SH-SY5Y (cell line): Measurements from ENCODE around the gene RFTN2.

Experiments
- GATA2 ChIP-seq: IDR thresholded peaks from 2 replicates; pipeline ENCODE4 v1.6.1; 2011; ENCODE audit warnings: mild to moderate bottlenecking, low read depth, low read length
- GATA3 ChIP-seq: IDR thresholded peaks from 2 replicates; pipeline ENCODE4 v1.6.1; 2011; ENCODE audit warnings: low read depth, mild to moderate bottlenecking, low read length, moderate library complexity

The RFTN2 gene

DNA sequence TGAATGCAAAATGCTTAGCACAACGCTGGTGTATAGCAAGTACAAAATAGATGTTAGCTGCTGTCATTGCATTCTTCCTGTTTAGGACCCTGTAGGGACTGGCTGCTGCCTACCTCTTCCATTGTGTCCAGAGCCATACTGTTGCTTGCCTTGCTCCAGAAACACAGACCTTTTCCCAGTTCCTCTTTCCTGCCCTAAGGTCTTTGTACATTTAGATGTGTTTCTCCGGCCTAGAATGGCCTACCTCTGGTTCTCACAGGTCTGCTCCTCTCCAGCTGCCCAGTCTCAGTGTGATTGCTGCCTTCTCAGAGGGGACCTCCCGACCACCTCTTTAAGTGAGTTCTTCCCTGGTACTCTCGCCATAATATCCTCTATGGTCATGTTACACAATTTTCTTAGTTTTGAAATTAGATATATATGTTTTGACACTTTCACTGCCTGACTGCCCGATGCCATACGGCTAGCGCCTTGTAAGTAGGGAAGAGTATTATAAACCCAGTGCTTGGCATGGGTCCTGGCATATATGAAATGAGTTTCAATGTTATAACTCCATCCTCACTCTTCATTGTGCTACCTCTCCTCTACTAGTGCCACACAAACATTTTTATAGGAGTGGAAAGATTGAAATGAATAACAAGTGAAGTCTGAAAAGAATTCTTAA is 48.3 kb downstream of the RFTN2 start:
- TF ChIP-seq GATA3, result no peak
- TF ChIP-seq GATA2, result no peak

DNA sequence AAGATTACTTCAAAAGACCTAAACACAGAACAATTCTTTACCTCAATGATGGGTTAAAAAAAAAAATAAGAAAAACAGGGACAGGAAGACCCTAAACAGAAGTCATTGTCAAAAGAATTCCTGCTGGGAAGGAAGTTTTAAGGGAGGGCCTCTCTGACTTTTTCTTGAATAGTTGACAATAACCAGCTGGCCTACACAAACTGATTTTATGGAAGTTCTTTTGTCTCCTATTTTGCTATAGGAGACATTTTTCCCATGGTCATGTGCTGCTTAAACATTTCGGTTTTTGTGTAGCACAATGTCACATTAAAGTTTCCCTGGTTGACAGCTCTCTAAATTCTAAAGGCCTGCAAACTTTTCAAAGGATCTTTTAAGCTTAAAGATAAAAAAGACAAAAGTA is 55.3 kb downstream of the RFTN2 start:
- TF ChIP-seq GATA3 (no peak), GATA2 (no peak)

DNA sequence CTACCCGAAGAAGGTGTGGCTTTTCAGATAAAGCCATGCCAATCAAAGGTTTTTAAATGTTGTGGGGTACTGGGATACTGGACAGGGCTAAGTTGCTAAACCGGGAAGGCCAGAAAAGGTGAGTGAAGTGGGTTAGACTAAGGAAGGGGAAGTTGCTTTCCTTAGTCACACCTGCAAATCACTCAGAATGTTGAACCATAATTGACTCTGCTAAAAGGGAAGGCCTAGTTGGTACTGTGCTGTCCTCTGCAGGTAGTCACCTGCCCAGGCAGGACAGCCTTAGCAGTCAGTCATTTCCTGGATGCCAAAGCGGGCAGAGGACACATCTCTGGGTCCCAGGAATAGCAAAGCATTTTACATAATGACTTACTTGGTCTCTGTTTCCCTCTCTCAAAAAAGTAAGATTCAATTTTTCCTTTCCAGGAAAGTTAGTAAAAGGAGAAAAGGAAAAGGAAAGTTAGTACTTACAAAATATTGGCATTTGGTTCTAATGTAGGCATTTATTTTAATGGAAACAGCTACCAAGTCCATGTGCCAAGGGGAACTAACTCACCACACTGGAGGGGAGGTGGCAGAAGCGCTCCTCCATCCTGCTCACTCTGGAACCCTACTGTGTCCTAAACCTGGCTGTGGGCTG is 60.3 kb downstream of the RFTN2 start:
- TF ChIP-seq GATA2, result no peak
- TF ChIP-seq GATA3, result no peak

DNA sequence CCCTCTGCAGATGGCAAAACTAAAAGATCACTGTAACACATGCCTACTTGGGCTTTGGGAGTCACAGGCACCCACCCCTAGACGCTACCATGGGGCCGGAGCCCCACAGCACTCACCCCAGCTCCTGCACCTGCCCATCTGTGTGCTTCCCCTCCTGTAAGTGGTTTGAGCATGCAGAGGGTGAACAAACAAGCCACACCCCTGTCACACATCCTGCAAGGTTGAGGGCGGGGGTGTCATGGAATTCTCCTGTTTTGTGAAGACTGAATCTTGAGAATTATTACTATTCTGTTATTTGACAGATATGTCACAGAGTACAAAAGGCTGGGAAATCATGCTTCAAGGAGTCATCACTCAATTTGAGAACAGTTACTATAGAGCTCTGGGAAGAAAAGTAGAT is 60.9 kb downstream of the RFTN2 start:
- no peak for TF ChIP-seq GATA2
- no peak for TF ChIP-seq GATA3

DNA sequence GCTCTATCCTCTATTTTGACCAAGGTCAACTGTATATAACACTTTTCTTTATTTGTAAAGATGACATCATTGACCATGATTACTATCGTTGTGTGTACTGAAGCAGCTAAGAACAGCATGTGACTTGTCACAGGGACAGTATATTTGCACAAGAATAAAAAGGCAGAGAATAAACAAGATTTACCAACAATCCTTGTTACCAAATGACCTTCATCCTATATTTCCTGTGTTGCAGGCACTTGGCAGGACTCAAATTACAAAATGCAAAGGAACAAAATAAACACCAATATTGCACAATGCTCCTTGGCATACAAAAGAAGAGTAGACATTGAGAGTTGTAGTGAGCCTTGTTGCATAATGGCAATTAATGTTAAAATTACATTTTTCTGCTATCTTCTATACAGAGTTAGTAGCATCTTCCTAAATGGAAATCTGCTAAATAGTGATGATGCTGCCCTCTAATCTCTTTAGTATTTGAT is 61.8 kb downstream of the RFTN2 start:
- TF ChIP-seq GATA2 (no peak), GATA3 (no peak)

DNA sequence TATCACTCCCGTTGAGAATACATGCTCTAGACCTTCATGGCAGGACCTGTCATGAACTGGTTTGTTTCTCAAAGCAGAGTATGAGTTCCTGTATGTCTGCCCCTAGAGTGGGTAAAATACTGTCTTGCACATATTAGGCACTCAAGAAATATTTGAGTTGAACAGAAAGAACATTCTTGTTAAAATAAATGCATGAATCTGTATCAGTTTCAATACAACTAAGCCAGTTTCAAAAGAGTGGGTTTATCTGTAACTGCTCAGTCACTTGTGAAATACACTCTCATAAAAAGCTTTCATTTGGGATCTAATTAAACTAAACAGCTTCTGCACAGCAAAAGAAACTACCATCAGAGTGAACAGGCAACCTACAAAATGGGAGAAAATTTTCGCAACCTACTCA is 69.2 kb downstream of the RFTN2 start:
- TF ChIP-seq GATA2, result no peak
- no peak for TF ChIP-seq GATA3

DNA sequence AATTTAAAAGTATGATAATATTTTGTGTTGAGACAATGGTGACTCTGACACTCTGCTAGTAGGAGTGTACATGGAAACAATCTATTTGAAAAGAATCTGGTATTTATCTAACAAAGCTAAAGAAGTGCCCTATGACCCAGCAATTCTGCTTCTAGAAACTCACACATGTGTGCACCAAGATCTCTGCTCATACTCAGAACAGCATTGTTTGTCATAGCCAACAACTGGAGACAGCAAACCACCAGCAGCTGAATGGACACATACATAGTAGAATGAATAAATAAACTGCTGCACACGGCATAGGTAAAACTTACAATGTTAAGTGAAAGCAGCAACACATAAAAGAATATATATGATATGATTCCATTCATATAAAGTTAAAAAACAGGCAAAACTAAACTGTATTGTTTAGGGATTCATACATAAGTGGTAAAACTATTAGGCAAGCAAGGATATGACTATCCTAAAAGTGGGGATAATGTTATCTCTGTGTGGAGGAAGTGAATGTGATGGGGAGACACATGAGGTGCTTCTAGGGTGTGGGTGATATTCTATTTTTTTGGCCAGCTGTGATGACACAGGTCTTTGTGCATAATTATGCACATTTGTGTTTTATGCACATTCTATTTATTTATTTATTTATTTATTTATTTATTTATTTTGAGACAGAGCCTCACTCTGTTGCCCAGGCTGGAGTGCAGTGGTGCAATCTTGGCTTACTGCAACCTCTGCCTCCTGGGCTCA is 71.1 kb downstream of the RFTN2 start:
- no peak for TF ChIP-seq GATA3
- TF ChIP-seq GATA2, result no peak

DNA sequence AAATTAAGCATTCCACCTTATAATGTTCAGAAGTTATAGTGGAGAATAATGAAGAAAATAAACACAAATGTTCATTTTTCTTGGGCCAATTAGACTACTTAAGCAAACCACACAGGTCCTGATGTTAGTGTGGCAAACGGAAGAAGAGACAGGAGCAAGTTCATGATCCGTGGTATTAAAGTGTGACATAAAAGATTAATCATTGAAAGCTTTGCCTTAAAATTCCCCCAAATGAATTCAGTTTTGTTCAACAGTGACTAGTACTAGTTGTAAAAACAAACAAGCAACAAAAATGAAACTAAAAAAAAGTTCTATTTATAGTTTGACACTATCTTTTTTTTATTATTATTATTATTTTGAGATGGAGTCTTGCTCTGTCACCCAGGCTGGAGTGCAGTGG is 73.7 kb downstream of the RFTN2 start:
- TF ChIP-seq GATA3, result no peak
- TF ChIP-seq GATA2, result no peak

DNA sequence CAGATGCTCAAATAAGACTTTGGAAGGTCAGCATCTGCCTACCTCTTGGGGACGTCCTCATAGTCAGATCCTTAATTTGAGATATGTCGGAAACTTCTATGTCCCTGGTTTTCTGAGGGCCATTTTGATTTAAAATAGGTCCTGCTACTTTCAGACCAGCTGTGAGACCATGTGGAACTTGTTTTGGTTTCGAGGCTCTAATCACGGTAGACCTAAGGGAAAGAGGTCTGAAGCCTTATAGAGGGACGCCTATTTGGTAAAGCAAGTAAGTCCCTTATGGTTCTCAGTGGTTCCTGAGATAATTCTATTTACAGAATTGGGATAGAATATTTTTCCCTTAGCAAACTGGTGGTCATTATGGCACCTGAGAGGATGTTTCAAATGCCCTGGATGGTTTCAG is 75.1 kb downstream of the RFTN2 start:
- TF ChIP-seq GATA3, result no peak
- TF ChIP-seq GATA2, result no peak

DNA sequence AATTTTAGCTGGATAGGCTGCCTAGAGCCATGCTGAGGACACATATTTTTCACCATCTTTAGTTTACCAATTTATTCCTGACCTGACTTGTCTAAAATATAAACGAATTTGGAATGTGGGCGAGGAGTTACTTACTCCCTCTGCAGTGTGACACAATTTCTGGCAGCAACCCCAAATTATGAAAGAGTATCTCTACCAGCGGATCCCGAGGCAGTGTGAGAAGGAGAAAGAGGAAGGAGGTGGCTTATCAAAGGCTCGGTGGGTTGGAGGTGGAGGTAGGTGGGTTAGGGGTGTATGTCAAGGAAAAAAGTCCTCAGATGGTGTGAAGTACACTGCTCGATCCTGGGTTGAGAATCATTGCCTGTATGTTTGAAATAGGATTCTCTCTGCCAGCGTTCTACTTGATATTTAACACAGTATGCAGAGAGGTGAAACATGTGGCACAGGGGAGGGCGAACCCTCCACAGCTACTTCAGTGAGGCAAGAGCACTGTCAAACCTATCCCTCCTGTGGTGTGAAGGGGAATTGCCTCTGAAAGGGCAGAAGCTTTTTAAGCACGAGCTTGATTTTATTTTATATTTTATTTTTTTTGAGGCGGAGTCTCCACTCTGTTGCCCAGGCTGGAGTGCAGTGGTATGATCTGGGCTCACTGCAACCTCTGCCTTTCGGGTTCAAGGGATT is 76.0 kb downstream of the RFTN2 start:
- TF ChIP-seq GATA3, result no peak
- no peak for TF ChIP-seq GATA2

DNA sequence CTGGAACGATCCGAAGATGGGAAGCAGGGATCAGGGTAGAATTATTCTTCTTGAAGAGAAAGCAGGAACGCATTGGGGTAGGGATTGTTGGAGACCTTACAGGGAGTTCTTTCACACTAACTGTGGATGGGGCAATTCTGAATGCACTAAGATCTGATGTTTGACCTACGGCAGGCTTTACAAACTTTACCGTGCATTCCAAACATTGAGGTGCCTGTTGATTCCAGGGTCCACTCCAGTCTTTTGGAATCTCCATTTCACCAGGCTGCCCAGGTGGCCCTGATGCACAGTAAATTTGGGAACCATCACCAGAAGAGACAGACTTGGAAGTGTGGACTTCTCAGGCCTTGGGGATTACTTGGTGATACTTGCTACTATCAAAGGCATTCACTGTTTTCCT is 76.9 kb downstream of the RFTN2 start:
- no peak for TF ChIP-seq GATA2
- no peak for TF ChIP-seq GATA3

DNA sequence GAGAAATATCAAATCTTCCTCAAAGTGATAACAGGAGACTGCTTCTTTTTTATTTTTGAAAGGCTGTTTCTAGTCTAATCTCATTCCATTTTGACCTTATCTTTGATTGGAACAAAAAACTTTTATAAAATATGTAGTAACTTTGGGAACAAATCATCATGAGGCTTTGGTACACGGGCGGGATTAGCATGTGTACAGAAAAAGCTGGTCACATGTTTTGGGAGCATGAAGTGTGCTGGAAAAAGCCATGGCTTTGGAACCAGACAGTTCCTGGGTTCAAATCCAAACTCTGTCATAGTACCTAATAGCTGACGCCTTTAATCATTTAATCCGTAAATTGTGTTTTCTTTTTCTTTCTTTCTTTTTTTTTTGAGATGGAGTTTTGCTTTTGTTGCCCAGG is 78.2 kb downstream of the RFTN2 start:
- TF ChIP-seq GATA3 (no peak), GATA2 (no peak)

DNA sequence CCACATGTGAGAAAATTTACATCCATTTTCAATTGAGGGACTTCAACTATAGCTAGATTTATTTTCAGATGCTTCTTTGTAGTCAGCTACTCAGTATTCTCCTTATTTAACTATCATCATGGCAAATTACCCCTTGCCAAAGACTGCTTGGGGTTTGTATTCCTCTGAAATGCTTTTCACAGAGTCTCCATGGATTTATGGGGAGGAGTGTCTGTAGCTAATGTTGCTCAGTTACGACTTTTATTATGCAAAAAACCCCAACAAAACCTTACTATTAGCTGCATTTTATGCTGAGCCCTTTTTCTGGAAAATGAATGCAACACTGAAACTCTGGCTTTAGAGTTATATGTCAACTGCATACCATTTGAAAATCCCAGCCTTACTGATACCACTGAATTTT is 78.6 kb downstream of the RFTN2 start:
- TF ChIP-seq GATA3 (no peak), GATA2 (no peak)

DNA sequence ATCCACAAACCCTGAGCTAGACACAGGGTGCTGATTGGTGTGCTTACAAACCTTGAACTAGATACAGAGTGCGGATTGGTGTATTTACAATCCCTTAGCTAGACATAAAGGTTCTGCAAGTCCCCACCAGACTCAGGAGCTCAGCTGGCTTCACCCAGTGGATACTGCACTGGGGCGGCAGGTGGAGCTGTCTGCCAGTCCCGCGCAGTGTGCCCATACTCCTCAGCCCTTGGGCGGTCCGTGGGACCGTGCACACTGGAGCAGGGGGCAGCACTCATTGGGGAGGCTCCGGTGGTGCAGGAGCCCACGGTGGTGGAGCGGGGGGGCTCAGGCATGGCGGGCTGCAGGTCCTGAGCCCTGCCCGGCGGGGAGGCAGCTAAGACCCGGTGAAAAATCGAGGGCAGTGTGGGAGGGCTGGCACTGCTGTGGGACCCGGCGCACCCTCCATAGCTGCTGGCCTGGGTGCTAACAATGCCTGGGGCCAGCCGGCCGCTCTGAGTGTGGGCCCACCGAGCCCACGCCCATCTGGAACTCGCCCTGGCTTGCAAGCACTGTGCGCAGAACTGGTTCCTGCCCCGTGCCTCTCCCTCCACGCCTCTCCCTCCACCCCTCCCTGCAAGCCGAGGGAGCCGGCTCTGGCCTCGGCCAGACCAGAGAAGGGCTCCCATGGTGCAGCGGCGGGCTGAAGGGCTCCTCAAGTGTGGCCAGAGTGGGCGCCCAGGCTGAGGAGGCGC is 83.9 kb downstream of the RFTN2 start:
- no peak for TF ChIP-seq GATA3
- no peak for TF ChIP-seq GATA2
